H9 (cell line): ENCODE measurements around the gene HPS3. TPM values are rescaled to one million over a fixed set of nuclear protein-coding genes. Genes with fewer than 3 reads are reported as not detected.

Experiments used
- DNase-seq: peaks from one replicate; pipeline ENCODE4 v3.0.0-alpha.2; 2017
- H2AFZ ChIP-seq: one replicate; pipeline ENCODE4 v1.6.1; 2013; ENCODE audit warnings: mild to moderate bottlenecking, low read length, control low read depth, moderate library complexity
- H2AK5ac ChIP-seq: 2 replicates; pipeline ENCODE4 v1.6.1; 2013; ENCODE audit warnings: low read length, control low read depth, mixed read lengths; ENCODE audit not compliant: insufficient read length
- H2BK120ac ChIP-seq: one replicate; pipeline ENCODE4 v1.6.1; 2013; ENCODE audit warnings: low read depth, mild to moderate bottlenecking, low read length, control low read depth, inconsistent platforms; ENCODE audit not compliant: poor library complexity, severe bottlenecking
- H2BK12ac ChIP-seq: 2 replicates; pipeline ENCODE4 v1.6.1; 2013; ENCODE audit warnings: low read length, control low read depth, mixed read lengths, low read depth; ENCODE audit not compliant: insufficient read length
- H2BK15ac ChIP-seq: 2 replicates; pipeline ENCODE4 v1.6.1; 2013; ENCODE audit warnings: low read depth, low read length, control low read depth
- H2BK20ac ChIP-seq: one replicate; pipeline ENCODE4 v1.6.1; 2013; ENCODE audit warnings: low read depth, mild to moderate bottlenecking, low read length, control low read depth, inconsistent platforms; ENCODE audit not compliant: poor library complexity, severe bottlenecking
- H2BK5ac ChIP-seq: 2 replicates; pipeline ENCODE4 v1.6.1; 2013; ENCODE audit warnings: low read length, control low read depth, mixed read lengths; ENCODE audit not compliant: insufficient read length
- H3K14ac ChIP-seq: 2 replicates; pipeline ENCODE4 v1.6.1; 2013; ENCODE audit warnings: low read length, control low read depth; ENCODE audit not compliant: insufficient read depth
- H3K18ac ChIP-seq: 2 replicates; pipeline ENCODE4 v1.6.1; 2013; ENCODE audit warnings: low read depth, mild to moderate bottlenecking, mixed read lengths, low read length, control low read depth; ENCODE audit not compliant: insufficient read length
- H3K23ac ChIP-seq: 2 replicates; pipeline ENCODE4 v1.6.1; 2013; ENCODE audit warnings: low read length, control low read depth, mixed read lengths, low read depth; ENCODE audit not compliant: insufficient read length
- H3K23me2 ChIP-seq: 2 replicates; pipeline ENCODE4 v1.6.1; 2013; ENCODE audit warnings: low read depth, mild to moderate bottlenecking, mixed read lengths, low read length, control low read depth; ENCODE audit not compliant: insufficient read length, poor library complexity, severe bottlenecking
- H3K27ac ChIP-seq: 2 replicates; pipeline ENCODE4 v1.5.1; 2013; ENCODE audit warnings: low read length, control low read depth, mixed read lengths, low read depth; ENCODE audit not compliant: insufficient read length
- H3K27me3 ChIP-seq: 2 replicates; pipeline ENCODE4 v1.6.1; 2013; ENCODE audit warnings: low read length, control low read depth, inconsistent platforms; ENCODE audit not compliant: insufficient read depth
- H3K4ac ChIP-seq: 2 replicates; pipeline ENCODE4 v1.6.1; 2013; ENCODE audit warnings: low read depth, mild to moderate bottlenecking, control low read depth, inconsistent platforms, low read length, moderate library complexity
- H3K4me1 ChIP-seq: 2 replicates; pipeline ENCODE4 v1.6.1; 2013; ENCODE audit warnings: low read length, control low read depth, inconsistent platforms; ENCODE audit not compliant: insufficient read depth
- H3K4me2 ChIP-seq: 2 replicates; pipeline ENCODE4 v1.6.1; 2013; ENCODE audit warnings: low read length, control low read depth, mixed read lengths; ENCODE audit not compliant: insufficient read length, insufficient read depth
- H3K56ac ChIP-seq: 2 replicates; pipeline ENCODE4 v1.6.1; 2013; ENCODE audit warnings: low read depth, mild to moderate bottlenecking, mixed read lengths, low read length, control low read depth; ENCODE audit not compliant: insufficient read length
- H3K79me1 ChIP-seq: 2 replicates; pipeline ENCODE4 v1.6.1; 2013; ENCODE audit warnings: low read depth, mild to moderate bottlenecking, moderate library complexity, low read length, control low read depth, inconsistent platforms; ENCODE audit not compliant: insufficient read depth, poor library complexity, severe bottlenecking
- H3K79me2 ChIP-seq: 2 replicates; pipeline ENCODE4 v1.6.1; 2013; ENCODE audit warnings: low read length, control low read depth, inconsistent platforms; ENCODE audit not compliant: insufficient read depth
- H3K9ac ChIP-seq: 2 replicates; pipeline ENCODE4 v1.6.1; 2013; ENCODE audit warnings: low read length, control low read depth, mixed read lengths; ENCODE audit not compliant: insufficient read length; ENCODE audit errors: extremely low read depth
- H3K9me3 ChIP-seq: one replicate; pipeline ENCODE4 v1.6.1; 2013; ENCODE audit warnings: low read depth, low read length, inconsistent platforms; ENCODE audit not compliant: control insufficient read depth
- H3T11ph ChIP-seq: one replicate; pipeline ENCODE4 v1.6.1; 2013; ENCODE audit warnings: mild to moderate bottlenecking, low read length, control low read depth, inconsistent platforms
- H4K20me1 ChIP-seq: one replicate; pipeline ENCODE4 v1.6.1; 2013; ENCODE audit not compliant: control insufficient read depth, insufficient read length, insufficient read depth
- H4K5ac ChIP-seq: 2 replicates; pipeline ENCODE4 v1.6.1; 2013; ENCODE audit warnings: low read depth, mild to moderate bottlenecking, mixed read lengths, low read length, control low read depth; ENCODE audit not compliant: insufficient read length
- H4K8ac ChIP-seq: replicated peaks from 2 replicates; pipeline ENCODE4 v1.6.1; 2013; ENCODE audit warnings: low read length, control low read depth, mixed read lengths, low read depth; ENCODE audit not compliant: insufficient read length
- H4K91ac ChIP-seq: 2 replicates; pipeline ENCODE4 v1.6.1; 2013; ENCODE audit warnings: low read depth, mild to moderate bottlenecking, moderate library complexity, mixed read lengths, low read length, control low read depth; ENCODE audit not compliant: insufficient read length
- H3K27ac Mint-ChIP-seq, 3 experiments: 2 replicates in 2 of 3; 3 replicates in 1 of 3; pipeline ENCODE4 v1.8.0; 2020 to 2021; ENCODE audit warnings: mixed read lengths in 3 of 3, mild to moderate bottlenecking in 1 of 3, moderate library complexity in 1 of 3
- H3K27me3 Mint-ChIP-seq: 2 replicates; pipeline ENCODE4 v1.8.0; 2021; ENCODE audit warnings: low read depth, mild to moderate bottlenecking, moderate library complexity, mixed read lengths
- H3K36me3 Mint-ChIP-seq, 3 experiments: 2 replicates in 2 of 3; 3 replicates in 1 of 3; pipeline ENCODE4 v1.8.0; 2020 to 2021; ENCODE audit warnings: low read depth in 3 of 3, mixed read lengths in 3 of 3; ENCODE audit not compliant: insufficient read depth in 1 of 3
- H3K4me1 Mint-ChIP-seq, 2 experiments: 2 replicates each; pipeline ENCODE4 v1.8.0; 2020; ENCODE audit warnings: mixed read lengths in 2 of 2
- H3K4me3 Mint-ChIP-seq, 2 experiments: 2 replicates in 1 of 2; 3 replicates in 1 of 2; pipeline ENCODE4 v1.8.0; 2020 to 2021; ENCODE audit warnings: mild to moderate bottlenecking in 2 of 2, mixed read lengths in 2 of 2, moderate library complexity in 1 of 2
- H3K9me3 Mint-ChIP-seq, 2 experiments: 2 replicates in 1 of 2; 3 replicates in 1 of 2; pipeline ENCODE4 v1.8.0; 2020; ENCODE audit warnings: mild to moderate bottlenecking in 2 of 2, mixed read lengths in 2 of 2, moderate library complexity in 1 of 2
- WGBS: extraction: QIAGEN DNeasy Blood & Tissue Kit; methylation state at CpG from one replicate; pipeline ENCODE4 v1.1.7; 2013; ENCODE audit warnings: missing lambda C conversion rate, low lambda C conversion rate, mixed read lengths; ENCODE audit not compliant: insufficient read length; ENCODE audit errors: extremely low coverage; 5-methylcytosine and 5-hydroxymethylcytosine counted together
- total RNA-seq: library from RNA; stranded (reverse); gene quantifications from 2 replicates; pipeline ENCODE4 v1.2.1, GENCODE V29; 2021
- TF ChIP-seq, protein P1 (sequence below): fragments of 200-600 bp; sonication (generic); conservative IDR thresholded peaks from 3 replicates; pipeline ENCODE4 v1.8.0; 2021; ENCODE audit warnings: antibody characterized with exemption, mild to moderate bottlenecking

HPS3 gene
- total RNA-seq, 1 experiment from 2014 or later: 46.5 TPM

DNA sequence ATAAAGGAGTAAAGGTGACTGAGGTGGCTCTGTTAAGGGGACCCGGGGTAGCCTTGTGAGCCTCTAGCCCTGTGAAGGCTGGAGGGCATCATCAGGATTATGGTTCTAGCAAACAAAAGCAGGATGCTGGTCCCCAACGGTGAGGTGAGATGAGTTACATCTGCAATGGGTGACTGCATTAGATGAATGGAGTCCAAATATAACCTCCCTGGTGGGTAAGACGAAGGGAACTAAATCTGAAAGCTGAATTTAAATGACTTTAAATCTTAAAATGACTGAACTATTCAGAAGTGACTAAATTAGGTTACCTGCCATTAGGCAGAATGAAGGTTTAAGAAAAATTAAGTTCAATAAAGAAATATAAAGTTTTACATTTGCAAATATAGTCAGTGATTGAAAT, 38.5 kb upstream of the HPS3 start:
- Histone ChIP-seq H4K8ac (no peak overlapping the region), H3K18ac (no peak overlapping the region), H2BK5ac (no peak overlapping the region), H3K4me1 (no peaks in the 10 kb centered on the region), H2BK120ac (no peak overlapping the region), H2BK20ac (no peak overlapping the region), H3K14ac (no peak overlapping the region), H3K4ac (no peak overlapping the region), H3K79me1 (no peaks in the 10 kb centered on the region), H3T11ph (no peak overlapping the region), H3K4me2 (no peak overlapping the region), H4K20me1 (no peaks in the 10 kb centered on the region), H3K9me3 (no peaks in the 10 kb centered on the region), H3K27me3 (no peaks in the 10 kb centered on the region; the same call in 1 of the 2 replicates), H2AK5ac (no peak overlapping the region), H2BK15ac (no peak overlapping the region), H3K9ac (no peak overlapping the region), H3K79me2 (no peaks in the 10 kb centered on the region), H2AFZ (no peak overlapping the region), H3K56ac (no peak overlapping the region), H4K91ac (no peak overlapping the region), H3K23me2 (peaks cover 4% of the 10 kb centered on the region), H4K5ac (no peak overlapping the region), H2BK12ac (no peak overlapping the region), H3K27ac (no peak overlapping the region), H3K23ac (no peak overlapping the region)
- Mint-ChIP-seq H3K27ac (no peak overlapping the region), H3K4me1 (no peaks in the 10 kb centered on the region), H3K4me3 (no peak overlapping the region), H3K36me3 (peaks cover 2 to 4% (median 4%) of the 10 kb centered on the region in 3 experiments; a peak in 3 of 7 replicates), H3K9me3 (peaks cover 0 to 3% of the 10 kb centered on the region in 2 experiments; a peak in 2 of 5 replicates), H3K27me3 (peaks cover 31% of the 10 kb centered on the region)
- DNase-seq: no peak
- WGBS: no CpG with 5 or more reads among the region's 3 CpGs
- TF ChIP-seq, protein P1, sequence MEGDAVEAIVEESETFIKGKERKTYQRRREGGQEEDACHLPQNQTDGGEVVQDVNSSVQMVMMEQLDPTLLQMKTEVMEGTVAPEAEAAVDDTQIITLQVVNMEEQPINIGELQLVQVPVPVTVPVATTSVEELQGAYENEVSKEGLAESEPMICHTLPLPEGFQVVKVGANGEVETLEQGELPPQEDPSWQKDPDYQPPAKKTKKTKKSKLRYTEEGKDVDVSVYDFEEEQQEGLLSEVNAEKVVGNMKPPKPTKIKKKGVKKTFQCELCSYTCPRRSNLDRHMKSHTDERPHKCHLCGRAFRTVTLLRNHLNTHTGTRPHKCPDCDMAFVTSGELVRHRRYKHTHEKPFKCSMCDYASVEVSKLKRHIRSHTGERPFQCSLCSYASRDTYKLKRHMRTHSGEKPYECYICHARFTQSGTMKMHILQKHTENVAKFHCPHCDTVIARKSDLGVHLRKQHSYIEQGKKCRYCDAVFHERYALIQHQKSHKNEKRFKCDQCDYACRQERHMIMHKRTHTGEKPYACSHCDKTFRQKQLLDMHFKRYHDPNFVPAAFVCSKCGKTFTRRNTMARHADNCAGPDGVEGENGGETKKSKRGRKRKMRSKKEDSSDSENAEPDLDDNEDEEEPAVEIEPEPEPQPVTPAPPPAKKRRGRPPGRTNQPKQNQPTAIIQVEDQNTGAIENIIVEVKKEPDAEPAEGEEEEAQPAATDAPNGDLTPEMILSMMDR: no peak
